ENCODE data around the gene GABPA. TPM values are rescaled to one million over a fixed set of nuclear protein-coding genes. Genes with fewer than 3 reads are reported as not detected.

The GABPA gene
- total RNA-seq, 2 experiments from 2014 or later, result 21.9 to 33.2 TPM

GRCh38 chr21:25790122-25790877 is 55.5 kb downstream of the GABPA start:
- no peaks in the 10 kb centered on the region; the same call in 1 of the 2 replicates for H3K9me2 ChIP-seq (ENCODE audit: insufficient read depth, low read length)
- H3K4me1 ChIP-seq (ENCODE audit: insufficient read depth, low read length, poor library complexity, severe bottlenecking), result peaks cover 9% of the 10 kb centered on the region
- H4K20me1 ChIP-seq (ENCODE audit: insufficient read depth, low read length), result no peaks in the 10 kb centered on the region
- peak; percentile 67 for TF ChIP-seq CTCF (conservative IDR thresholded peaks at IDR 0.05; ENCODE audit: low read length)
- TF ChIP-seq EZH2phosphoT487 (IDR thresholded peaks at IDR 0.05; ENCODE audit: borderline replicate concordance, low read depth, low read length), result no peak
- ChIA-PET CTCF (ENCODE audit: unreplicated experiment) (no interaction called here), POLR2A (no interaction called here)
- H3K79me2 ChIP-seq (ENCODE audit: insufficient read depth, low read depth, low read length), result no peaks in the 10 kb centered on the region
- intact Hi-C loops (cut with micrococcal nuclease; ENCODE audit: unreplicated experiment), result no loop called here
- H3K4me2 ChIP-seq (ENCODE audit: low read length), result peak overlapping the region; percentile 22; the same call in 1 of the 2 replicates
- no peaks in the 10 kb centered on the region for H3K36me3 ChIP-seq (ENCODE audit: insufficient read depth, low read length)
- H2AFZ ChIP-seq (ENCODE audit: low read length), result peak overlapping the region; percentile 97
- H3K4me3 ChIP-seq (ENCODE audit: low read depth, low read length, poor library complexity, severe bottlenecking), result no peak overlapping the region
- no peak overlapping the region for H3K27ac ChIP-seq (ENCODE audit: low read depth, low read length, poor library complexity, severe bottlenecking)
- DNase-seq (ENCODE audit: low spot score), result peak; percentile 28
- no peaks in the 10 kb centered on the region for H3K9me3 ChIP-seq (ENCODE audit: low read length)
- no TSS peak for BruUV-seq (replicated peaks)

- Histone ChIP-seq H4K20me1 (ENCODE audit: insufficient read depth, low read length) (no peaks in the 10 kb centered on the region), H3K9me3 (ENCODE audit: low read length) (no peaks in the 10 kb centered on the region), H3K4me2 (ENCODE audit: low read length) (peak overlapping the region; percentile 22; the same call in 1 of the 2 replicates), H2AFZ (ENCODE audit: low read length) (peak overlapping the region; percentile 97), H3K4me1 (ENCODE audit: insufficient read depth, low read length, poor library complexity, severe bottlenecking) (peaks cover 9% of the 10 kb centered on the region), H3K4me3 (ENCODE audit: low read depth, low read length, poor library complexity, severe bottlenecking) (no peak overlapping the region), H3K27ac (ENCODE audit: low read depth, low read length, poor library complexity, severe bottlenecking) (no peak overlapping the region), H3K9me2 (ENCODE audit: insufficient read depth, low read length) (no peaks in the 10 kb centered on the region; the same call in 1 of the 2 replicates), H3K79me2 (ENCODE audit: insufficient read depth, low read depth, low read length) (no peaks in the 10 kb centered on the region), H3K36me3 (ENCODE audit: insufficient read depth, low read length) (no peaks in the 10 kb centered on the region)
- DNase-seq (ENCODE audit: low spot score), result no peak
- no peak for TF ChIP-seq EZH2phosphoT487 (IDR thresholded peaks at IDR 0.05; ENCODE audit: borderline replicate concordance, low read depth, low read length)
- TF ChIP-seq CTCF (conservative IDR thresholded peaks at IDR 0.05; ENCODE audit: low read length), result no peak
- ChIA-PET CTCF (ENCODE audit: unreplicated experiment) (no interaction called here), POLR2A (no interaction called here)
- no TSS peak for BruUV-seq (replicated peaks)
- intact Hi-C loops (cut with micrococcal nuclease; ENCODE audit: unreplicated experiment), result no loop called here
Observed at GRCh38 chr21:25790878-25791204, 56.1 kb downstream of the GABPA start.

- Histone ChIP-seq H2AFZ (ENCODE audit: low read length) (peak overlapping the region; percentile 97; the same call in 1 of the 2 replicates), H3K4me2 (ENCODE audit: low read length) (no peak overlapping the region), H4K20me1 (ENCODE audit: insufficient read depth, low read length) (no peaks in the 10 kb centered on the region), H3K27ac (ENCODE audit: low read depth, low read length, poor library complexity, severe bottlenecking) (no peak overlapping the region), H3K9me3 (ENCODE audit: low read length) (no peaks in the 10 kb centered on the region), H3K4me3 (ENCODE audit: low read depth, low read length, poor library complexity, severe bottlenecking) (no peak overlapping the region), H3K4me1 (ENCODE audit: insufficient read depth, low read length, poor library complexity, severe bottlenecking) (peaks cover 9% of the 10 kb centered on the region), H3K9me2 (ENCODE audit: insufficient read depth, low read length) (no peaks in the 10 kb centered on the region; the same call in 1 of the 2 replicates), H3K79me2 (ENCODE audit: insufficient read depth, low read depth, low read length) (no peaks in the 10 kb centered on the region), H3K36me3 (ENCODE audit: insufficient read depth, low read length) (no peaks in the 10 kb centered on the region)
- DNase-seq (ENCODE audit: low spot score), result no peak
- ChIA-PET CTCF (ENCODE audit: unreplicated experiment) (no interaction called here), POLR2A (no interaction called here)
- no TSS peak for BruUV-seq (replicated peaks)
- TF ChIP-seq CTCF (conservative IDR thresholded peaks at IDR 0.05; ENCODE audit: low read length) (no peak), EZH2phosphoT487 (IDR thresholded peaks at IDR 0.05; ENCODE audit: borderline replicate concordance, low read depth, low read length) (no peak)
- intact Hi-C loops (cut with micrococcal nuclease; ENCODE audit: unreplicated experiment), result no loop called here
Observed at GRCh38 chr21:25791319-25791718, 56.5 kb downstream of the GABPA start.
